ENCODE results near the gene UBLCP1. TPM values are rescaled to one million over a fixed set of nuclear protein-coding genes. Genes with fewer than 3 reads are reported as not detected.

The UBLCP1 gene, protein sequence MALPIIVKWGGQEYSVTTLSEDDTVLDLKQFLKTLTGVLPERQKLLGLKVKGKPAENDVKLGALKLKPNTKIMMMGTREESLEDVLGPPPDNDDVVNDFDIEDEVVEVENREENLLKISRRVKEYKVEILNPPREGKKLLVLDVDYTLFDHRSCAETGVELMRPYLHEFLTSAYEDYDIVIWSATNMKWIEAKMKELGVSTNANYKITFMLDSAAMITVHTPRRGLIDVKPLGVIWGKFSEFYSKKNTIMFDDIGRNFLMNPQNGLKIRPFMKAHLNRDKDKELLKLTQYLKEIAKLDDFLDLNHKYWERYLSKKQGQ
- 15.0 TPM for total RNA-seq

- TF ChIP-seq CTCF (IDR thresholded peaks at IDR 0.05) (no peak), POLR2AphosphoS5 (IDR thresholded peaks at IDR 0.05; ENCODE audit: insufficient read depth in 1 of 2, low read depth in 1 of 2) (peak in 1 of 2 donors; percentile 83)
- peaks cover 28% of the 10 kb centered on the region for H3K4me1 ChIP-seq
- peak within 1 kb of the TSS; percentile 83 to 86 for H3K4me3 ChIP-seq
- H3K36me3 ChIP-seq = no peaks in the 10 kb centered on the region
- H3K27me3 ChIP-seq = no peaks in the 10 kb centered on the region
- no peak for DNase-seq (ENCODE audit: extremely low spot score in 2 of 2)
- intact Hi-C loops (cut with DNase I) = loop anchor here (5.0 kb wide), 1 partner anchor 56 kb away; the partner anchor contains the start of gene RNF145
- no peaks in the 10 kb centered on the region for H3K9me3 ChIP-seq
- peak within 1 kb of the TSS; percentile 76 for H3K27ac ChIP-seq
Observed at GRCh38 chr5:159262859-159263568, at the start of gene UBLCP1. TSS of gene UBLCP1 (plus strand) at chr5:159263290. CDS start at chr5:159268916, 5,626 bp downstream.

- no peaks in the 10 kb centered on the region for H3K27me3 ChIP-seq
- H3K27ac ChIP-seq = no peak overlapping the region
- TF ChIP-seq POLR2AphosphoS5 (IDR thresholded peaks at IDR 0.05; ENCODE audit: insufficient read depth in 1 of 2, low read depth in 1 of 2) (no peak), POLR2A (IDR thresholded peaks at IDR 0.05) (no peak), CTCF (IDR thresholded peaks at IDR 0.05) (no peak)
Observed at GRCh38 chr5:159214486-159215271, 48.4 kb upstream of the UBLCP1 start.

GRCh38 chr5:159215886-159216285 lies 47.2 kb upstream of the UBLCP1 start:
- intact Hi-C loops (cut with DNase I) = no loop called here

More at GRCh38 chr5:159214486-159215271, 48.4 kb upstream of the UBLCP1 start:
- intact Hi-C loops (cut with DNase I) = no loop called here
- Histone ChIP-seq H3K9me3 (no peaks in the 10 kb centered on the region), H3K36me3 (no peaks in the 10 kb centered on the region), H3K4me1 (peaks cover 6% of the 10 kb centered on the region), H3K4me3 (no peak overlapping the region)
- DNase-seq (ENCODE audit: extremely low spot score in 2 of 2) = no peak

DNA sequence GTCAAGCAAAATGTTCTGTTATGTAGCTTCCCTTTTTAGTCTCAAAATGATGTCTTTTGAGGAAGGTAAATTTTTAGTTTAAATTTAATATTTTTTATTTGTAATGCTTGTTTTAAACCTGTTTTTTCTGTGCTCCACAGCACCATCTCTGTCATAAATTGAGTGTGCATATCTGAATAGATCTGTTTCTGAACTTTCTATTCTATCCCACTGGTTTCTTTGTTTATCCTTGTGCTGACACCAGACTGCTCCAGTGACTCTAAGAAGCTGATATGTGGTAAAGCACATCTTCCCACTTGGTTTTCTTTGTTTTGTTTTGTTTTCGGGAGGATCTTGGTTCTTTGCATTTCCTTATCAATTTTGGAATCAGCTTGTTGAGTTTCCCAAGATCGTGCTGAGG lies 46.6 kb upstream of the UBLCP1 start:
- no peak overlapping the region for H3K27ac ChIP-seq
- no peaks in the 10 kb centered on the region for H3K36me3 ChIP-seq
- TF ChIP-seq CTCF (IDR thresholded peaks at IDR 0.05) (no peak), POLR2AphosphoS5 (IDR thresholded peaks at IDR 0.05; ENCODE audit: insufficient read depth in 1 of 2, low read depth in 1 of 2) (no peak), POLR2A (IDR thresholded peaks at IDR 0.05) (no peak)
- H3K27me3 ChIP-seq = no peaks in the 10 kb centered on the region
- H3K4me1 ChIP-seq = no peaks in the 10 kb centered on the region
- intact Hi-C loops (cut with DNase I) = no loop called here
- no peaks in the 10 kb centered on the region for H3K9me3 ChIP-seq
- no peak for DNase-seq (ENCODE audit: extremely low spot score in 2 of 2)
- H3K4me3 ChIP-seq = no peak overlapping the region

More at GRCh38 chr5:159215886-159216285, 47.2 kb upstream of the UBLCP1 start:
- H3K9me3 ChIP-seq = no peaks in the 10 kb centered on the region
- H3K4me3 ChIP-seq = no peak overlapping the region
- H3K27ac ChIP-seq = no peak overlapping the region
- no peaks in the 10 kb centered on the region for H3K36me3 ChIP-seq
- TF ChIP-seq POLR2AphosphoS5 (IDR thresholded peaks at IDR 0.05; ENCODE audit: insufficient read depth in 1 of 2, low read depth in 1 of 2) (no peak), POLR2A (IDR thresholded peaks at IDR 0.05) (no peak), CTCF (IDR thresholded peaks at IDR 0.05) (no peak)
- no peak for DNase-seq (ENCODE audit: extremely low spot score in 2 of 2)
- H3K27me3 ChIP-seq = no peaks in the 10 kb centered on the region
- H3K4me1 ChIP-seq = no peaks in the 10 kb centered on the region

All from vagina (tissue), 2 donors.